Measurements from ENCODE around the gene EGFR.
"Not testable (repeated sequence)": the region's sequence is repeated elsewhere in the genome, so short reads cannot be mapped to it uniquely, and the experiment has no call there.

The EGFR gene

DNA sequence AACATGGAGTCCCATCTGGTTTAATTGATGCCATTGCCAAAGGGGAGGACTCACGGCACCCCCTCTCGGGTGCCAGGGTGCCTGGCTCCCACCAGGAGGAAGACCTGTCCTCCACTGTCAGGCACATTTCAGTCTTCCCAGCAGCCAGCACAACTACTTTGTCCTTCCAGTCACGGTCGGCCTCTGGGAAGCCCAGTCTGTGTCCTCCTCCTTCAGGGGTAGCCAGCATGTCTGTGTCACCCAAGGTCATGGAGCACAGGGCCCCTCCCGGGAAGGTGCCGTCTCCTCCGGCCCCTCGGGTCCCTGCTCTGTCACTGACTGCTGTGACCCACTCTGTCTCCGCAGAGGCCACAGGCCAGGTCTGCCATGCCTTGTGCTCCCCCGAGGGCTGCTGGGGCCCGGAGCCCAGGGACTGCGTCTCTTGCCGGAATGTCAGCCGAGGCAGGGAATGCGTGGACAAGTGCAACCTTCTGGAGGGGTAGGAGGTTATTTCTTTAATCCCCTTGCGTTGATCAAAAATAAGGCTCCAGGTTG is 142.4 kb downstream of the EGFR start:
- H3K27me3 Mint-ChIP-seq, result peaks cover 11% of the 10 kb centered on the region
- H3K9me3 Mint-ChIP-seq, result no peaks in the 10 kb centered on the region
- H3K36me3 Mint-ChIP-seq, result no peaks in the 10 kb centered on the region
- H3K4me3 Mint-ChIP-seq, result no peak overlapping the region
- no peaks in the 10 kb centered on the region for H3K4me1 Mint-ChIP-seq
- no peak overlapping the region for H3K27ac Mint-ChIP-seq
- DNase-seq, result no peak
- CTCF ChIA-PET, result no interaction called here

DNA sequence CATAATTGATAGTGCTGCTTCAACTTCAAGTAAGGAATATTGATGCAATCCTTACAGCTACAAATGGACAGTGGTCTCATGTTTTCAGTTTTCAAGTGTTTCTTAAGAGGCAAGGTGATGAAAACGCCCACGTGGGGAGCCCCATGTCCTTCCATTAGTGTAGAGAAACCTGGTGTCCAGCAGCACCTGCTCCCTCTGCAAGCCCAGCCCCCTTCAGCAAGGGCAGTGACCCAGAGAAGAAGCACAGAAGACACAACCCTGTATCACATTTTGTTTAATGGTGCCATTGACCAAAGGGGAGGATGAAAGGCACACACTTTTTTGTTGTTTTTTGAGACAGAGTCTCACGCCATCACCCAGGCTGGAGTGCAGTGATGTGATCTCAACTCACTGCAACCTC is 143.7 kb downstream of the EGFR start:
- DNase-seq, result no peak
- Mint-ChIP-seq H3K27ac (no peak overlapping the region), H3K36me3 (no peaks in the 10 kb centered on the region), H3K27me3 (peaks cover 11% of the 10 kb centered on the region), H3K4me3 (no peak overlapping the region), H3K4me1 (no peaks in the 10 kb centered on the region), H3K9me3 (peaks cover 2% of the 10 kb centered on the region)
- CTCF ChIA-PET, result no interaction called here

DNA sequence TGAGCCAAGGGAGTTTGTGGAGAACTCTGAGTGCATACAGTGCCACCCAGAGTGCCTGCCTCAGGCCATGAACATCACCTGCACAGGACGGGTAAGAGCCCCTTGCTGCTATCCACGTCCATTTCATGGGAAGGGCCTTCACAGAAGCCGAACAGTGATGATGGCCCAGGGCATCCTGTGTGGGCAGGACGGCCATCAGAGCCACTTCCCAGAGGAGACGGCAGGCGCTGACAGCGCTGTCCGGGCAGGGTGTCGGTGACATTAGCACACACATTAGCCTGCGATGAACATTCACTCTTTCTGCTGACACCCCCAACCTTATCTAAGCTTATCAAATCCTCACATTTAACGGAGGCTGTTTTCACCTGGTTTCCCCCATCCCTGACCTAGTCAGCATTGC is 144.9 kb downstream of the EGFR start:
- Mint-ChIP-seq H3K4me1 (no peaks in the 10 kb centered on the region), H3K4me3 (no peak overlapping the region), H3K9me3 (peaks cover 2% of the 10 kb centered on the region), H3K27me3 (peaks cover 9% of the 10 kb centered on the region), H3K27ac (no peak overlapping the region), H3K36me3 (no peaks in the 10 kb centered on the region)
- DNase-seq, result no peak
- CTCF ChIA-PET, result no interaction called here

DNA sequence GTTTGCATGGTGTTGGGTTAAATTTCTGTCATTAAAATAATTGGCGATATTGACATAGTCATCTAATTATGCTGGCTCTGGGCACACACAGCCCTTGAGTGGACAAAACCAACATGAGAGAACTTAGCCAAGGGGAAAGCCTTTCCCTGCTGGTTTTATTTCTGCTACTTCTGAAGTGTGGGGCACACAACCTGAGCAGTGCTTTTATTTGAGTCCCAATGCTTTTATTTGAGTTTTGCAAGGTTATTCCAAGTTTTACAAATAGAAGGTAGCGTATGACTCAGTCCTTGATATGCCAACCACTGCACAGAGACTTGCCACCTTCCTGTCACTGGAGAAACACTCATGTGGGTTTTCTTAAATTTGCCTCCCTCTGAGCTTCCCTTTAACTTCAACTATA is 145.7 kb downstream of the EGFR start:
- no peaks in the 10 kb centered on the region for H3K4me1 Mint-ChIP-seq
- peaks cover under 1% of the 10 kb centered on the region for H3K27me3 Mint-ChIP-seq
- H3K4me3 Mint-ChIP-seq, result no peak overlapping the region
- H3K27ac Mint-ChIP-seq, result no peak overlapping the region
- H3K36me3 Mint-ChIP-seq, result no peaks in the 10 kb centered on the region
- no peak for DNase-seq
- H3K9me3 Mint-ChIP-seq, result peaks cover 2% of the 10 kb centered on the region
- CTCF ChIA-PET, result no interaction called here

DNA sequence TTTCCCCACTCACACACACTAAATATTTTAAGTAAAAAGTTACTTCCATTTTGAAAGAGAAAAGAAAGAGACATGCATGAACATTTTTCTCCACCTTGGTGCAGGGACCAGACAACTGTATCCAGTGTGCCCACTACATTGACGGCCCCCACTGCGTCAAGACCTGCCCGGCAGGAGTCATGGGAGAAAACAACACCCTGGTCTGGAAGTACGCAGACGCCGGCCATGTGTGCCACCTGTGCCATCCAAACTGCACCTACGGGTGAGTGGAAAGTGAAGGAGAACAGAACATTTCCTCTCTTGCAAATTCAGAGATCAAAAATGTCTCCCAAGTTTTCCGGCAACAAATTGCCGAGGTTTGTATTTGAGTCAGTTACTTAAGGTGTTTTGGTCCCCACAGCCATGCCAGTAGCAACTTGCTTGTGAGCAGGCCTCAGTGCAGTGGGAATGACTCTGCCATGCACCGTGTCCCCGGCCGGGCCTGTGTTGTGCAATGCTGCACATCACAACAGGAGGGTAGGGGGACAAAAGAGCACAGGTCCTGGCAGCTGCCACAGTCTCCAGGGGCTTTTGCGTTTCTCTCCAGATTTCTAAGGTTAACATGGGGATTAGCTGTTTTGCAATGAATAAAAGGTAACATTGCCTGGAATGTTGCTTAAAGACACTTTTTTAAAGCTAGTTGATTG is 146.5 kb downstream of the EGFR start:
- Mint-ChIP-seq H3K27me3 (peaks cover 1% of the 10 kb centered on the region), H3K4me3 (no peak overlapping the region), H3K27ac (no peak overlapping the region), H3K9me3 (peaks cover 2% of the 10 kb centered on the region), H3K36me3 (no peaks in the 10 kb centered on the region), H3K4me1 (no peaks in the 10 kb centered on the region)
- CTCF ChIA-PET, result no interaction called here
- no peak for DNase-seq

DNA sequence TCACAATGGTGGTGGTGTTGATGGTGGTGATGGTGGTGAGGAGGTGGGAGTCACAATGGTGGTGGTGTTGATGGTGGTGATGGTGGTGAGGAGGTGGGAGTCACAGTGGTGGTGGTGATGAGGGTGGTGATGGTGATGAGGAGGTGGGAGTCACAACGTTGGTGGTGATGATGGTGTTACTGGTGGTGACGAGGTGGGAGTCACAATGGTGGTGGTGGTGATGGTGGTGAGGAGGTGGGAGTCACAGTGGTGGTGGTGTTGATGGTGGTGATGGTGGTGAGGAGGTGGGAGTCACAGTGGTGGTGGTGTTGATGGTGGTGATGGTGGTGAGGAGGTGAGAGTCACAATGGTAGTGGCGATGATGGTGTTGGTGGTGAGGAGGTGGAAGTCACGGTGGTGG is 148.5 kb downstream of the EGFR start:
- CTCF ChIA-PET, DNase-seq, H3K27ac Mint-ChIP-seq, H3K27me3 Mint-ChIP-seq, H3K4me3 Mint-ChIP-seq, H3K4me1 Mint-ChIP-seq, H3K9me3 Mint-ChIP-seq, H3K36me3 Mint-ChIP-seq: not testable (repeated sequence)

DNA sequence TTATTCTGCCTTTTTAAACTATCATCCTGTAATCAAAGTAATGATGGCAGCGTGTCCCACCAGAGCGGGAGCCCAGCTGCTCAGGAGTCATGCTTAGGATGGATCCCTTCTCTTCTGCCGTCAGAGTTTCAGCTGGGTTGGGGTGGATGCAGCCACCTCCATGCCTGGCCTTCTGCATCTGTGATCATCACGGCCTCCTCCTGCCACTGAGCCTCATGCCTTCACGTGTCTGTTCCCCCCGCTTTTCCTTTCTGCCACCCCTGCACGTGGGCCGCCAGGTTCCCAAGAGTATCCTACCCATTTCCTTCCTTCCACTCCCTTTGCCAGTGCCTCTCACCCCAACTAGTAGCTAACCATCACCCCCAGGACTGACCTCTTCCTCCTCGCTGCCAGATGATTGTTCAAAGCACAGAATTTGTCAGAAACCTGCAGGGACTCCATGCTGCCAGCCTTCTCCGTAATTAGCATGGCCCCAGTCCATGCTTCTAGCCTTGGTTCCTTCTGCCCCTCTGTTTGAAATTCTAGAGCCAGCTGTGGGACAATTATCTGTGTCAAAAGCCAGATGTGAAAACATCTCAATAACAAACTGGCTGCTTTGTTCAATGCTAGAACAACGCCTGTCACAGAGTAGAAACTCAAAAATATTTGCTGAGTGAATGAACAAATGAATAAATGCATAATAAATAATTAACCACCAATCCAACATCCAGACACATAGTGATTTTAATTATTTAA is 151.7 kb downstream of the EGFR start:
- CTCF ChIA-PET, result no interaction called here
- H3K27me3 Mint-ChIP-seq, result peaks cover 7% of the 10 kb centered on the region
- no peak overlapping the region for H3K4me3 Mint-ChIP-seq
- H3K36me3 Mint-ChIP-seq, result no peaks in the 10 kb centered on the region
- DNase-seq, result no peak
- no peaks in the 10 kb centered on the region for H3K4me1 Mint-ChIP-seq
- H3K27ac Mint-ChIP-seq, result no peak overlapping the region
- peaks cover 2% of the 10 kb centered on the region for H3K9me3 Mint-ChIP-seq

DNA sequence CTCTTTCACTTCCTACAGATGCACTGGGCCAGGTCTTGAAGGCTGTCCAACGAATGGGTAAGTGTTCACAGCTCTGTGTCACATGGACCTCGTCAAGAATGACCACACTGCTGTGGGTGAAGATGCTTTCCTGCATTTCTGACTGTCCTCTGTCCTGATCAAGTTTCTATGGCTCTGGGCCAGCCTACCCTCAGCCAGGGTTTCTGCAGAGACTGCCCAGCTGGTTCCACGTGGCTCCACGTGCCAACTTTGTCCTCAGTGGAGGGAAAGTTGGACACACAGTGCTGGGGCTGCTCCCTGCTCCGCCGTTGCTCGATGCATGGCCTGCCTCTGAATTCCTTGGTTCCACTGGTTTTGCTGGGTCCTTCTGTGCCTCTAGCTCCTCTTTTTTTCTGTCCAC is 152.3 kb downstream of the EGFR start:
- CTCF ChIA-PET, result no interaction called here
- Mint-ChIP-seq H3K4me1 (no peaks in the 10 kb centered on the region), H3K27ac (no peak overlapping the region), H3K9me3 (peaks cover 2% of the 10 kb centered on the region), H3K4me3 (no peak overlapping the region), H3K36me3 (no peaks in the 10 kb centered on the region), H3K27me3 (peaks cover 7% of the 10 kb centered on the region)
- DNase-seq, result no peak

DNA sequence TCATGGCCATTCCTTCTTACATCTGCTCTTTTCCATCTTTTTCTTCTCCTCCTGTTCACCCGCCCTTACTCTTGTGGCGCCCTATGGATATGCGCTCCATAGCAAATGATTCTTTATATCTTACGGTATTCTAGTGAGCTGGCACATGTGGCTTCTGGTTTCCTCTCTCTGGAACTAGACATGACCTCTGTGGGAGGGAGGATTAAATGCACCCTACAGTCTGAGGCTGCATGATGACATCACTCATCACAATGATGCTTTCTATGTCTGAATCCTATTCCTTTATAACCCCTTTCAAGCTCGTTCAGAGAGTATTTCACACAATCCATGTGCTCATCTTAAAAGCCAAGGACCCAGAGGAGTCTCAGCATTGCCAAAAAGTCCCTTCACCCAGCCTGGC is 153.3 kb downstream of the EGFR start:
- H3K4me1 Mint-ChIP-seq, result no peaks in the 10 kb centered on the region
- H3K9me3 Mint-ChIP-seq, result no peaks in the 10 kb centered on the region
- H3K4me3 Mint-ChIP-seq, result no peak overlapping the region
- H3K27me3 Mint-ChIP-seq, result peaks cover 7% of the 10 kb centered on the region
- DNase-seq, result no peak
- no peak overlapping the region for H3K27ac Mint-ChIP-seq
- CTCF ChIA-PET, result no interaction called here
- no peaks in the 10 kb centered on the region for H3K36me3 Mint-ChIP-seq

DNA sequence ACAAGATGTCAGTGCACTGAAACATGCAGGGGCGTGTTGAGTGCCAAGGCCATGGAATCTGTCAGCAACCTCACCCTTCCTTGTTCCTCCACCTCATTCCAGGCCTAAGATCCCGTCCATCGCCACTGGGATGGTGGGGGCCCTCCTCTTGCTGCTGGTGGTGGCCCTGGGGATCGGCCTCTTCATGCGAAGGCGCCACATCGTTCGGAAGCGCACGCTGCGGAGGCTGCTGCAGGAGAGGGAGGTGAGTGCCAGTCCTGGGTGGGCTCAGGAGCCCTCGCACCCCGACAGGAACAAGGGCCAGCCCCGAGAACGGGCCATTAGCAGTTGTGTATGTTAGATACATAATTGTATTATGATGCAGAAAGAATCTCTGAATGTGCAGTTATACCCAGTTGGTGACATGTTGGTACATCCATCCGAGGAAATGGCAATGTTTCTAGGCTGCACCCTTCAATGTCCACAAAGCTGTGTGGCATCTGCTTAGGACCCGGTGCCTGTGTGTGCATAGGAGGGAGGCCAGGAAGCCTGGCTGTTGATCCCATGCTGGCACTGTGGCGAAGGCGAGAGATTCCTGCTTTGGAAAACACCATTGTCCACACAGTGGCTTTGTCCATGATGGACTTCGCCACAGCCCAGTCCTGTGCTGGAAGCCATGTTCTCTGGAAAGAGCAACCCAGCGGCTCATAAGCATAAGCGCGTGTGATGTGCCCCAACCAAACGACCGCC is 154.2 kb downstream of the EGFR start:
- CTCF ChIA-PET, result no interaction called here
- no peak for DNase-seq
- no peaks in the 10 kb centered on the region for H3K4me1 Mint-ChIP-seq
- H3K27me3 Mint-ChIP-seq, result peaks cover 7% of the 10 kb centered on the region
- no peaks in the 10 kb centered on the region for H3K36me3 Mint-ChIP-seq
- no peak overlapping the region for H3K27ac Mint-ChIP-seq
- H3K4me3 Mint-ChIP-seq, result no peak overlapping the region
- H3K9me3 Mint-ChIP-seq, result no peaks in the 10 kb centered on the region

DNA sequence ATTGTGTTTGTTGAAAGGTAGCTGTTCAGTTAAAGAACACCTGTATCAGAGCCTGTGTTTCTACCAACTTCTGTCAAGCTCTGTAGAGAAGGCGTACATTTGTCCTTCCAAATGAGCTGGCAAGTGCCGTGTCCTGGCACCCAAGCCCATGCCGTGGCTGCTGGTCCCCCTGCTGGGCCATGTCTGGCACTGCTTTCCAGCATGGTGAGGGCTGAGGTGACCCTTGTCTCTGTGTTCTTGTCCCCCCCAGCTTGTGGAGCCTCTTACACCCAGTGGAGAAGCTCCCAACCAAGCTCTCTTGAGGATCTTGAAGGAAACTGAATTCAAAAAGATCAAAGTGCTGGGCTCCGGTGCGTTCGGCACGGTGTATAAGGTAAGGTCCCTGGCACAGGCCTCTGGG is 154.9 kb downstream of the EGFR start:
- CTCF ChIA-PET, result no interaction called here
- Mint-ChIP-seq H3K27ac (no peak overlapping the region), H3K4me1 (no peaks in the 10 kb centered on the region), H3K4me3 (no peak overlapping the region), H3K27me3 (peaks cover 7% of the 10 kb centered on the region), H3K9me3 (no peaks in the 10 kb centered on the region), H3K36me3 (no peaks in the 10 kb centered on the region)
- DNase-seq, result no peak

DNA sequence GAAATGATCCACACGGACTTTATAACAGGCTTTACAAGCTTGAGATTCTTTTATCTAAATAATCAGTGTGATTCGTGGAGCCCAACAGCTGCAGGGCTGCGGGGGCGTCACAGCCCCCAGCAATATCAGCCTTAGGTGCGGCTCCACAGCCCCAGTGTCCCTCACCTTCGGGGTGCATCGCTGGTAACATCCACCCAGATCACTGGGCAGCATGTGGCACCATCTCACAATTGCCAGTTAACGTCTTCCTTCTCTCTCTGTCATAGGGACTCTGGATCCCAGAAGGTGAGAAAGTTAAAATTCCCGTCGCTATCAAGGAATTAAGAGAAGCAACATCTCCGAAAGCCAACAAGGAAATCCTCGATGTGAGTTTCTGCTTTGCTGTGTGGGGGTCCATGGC is 155.6 kb downstream of the EGFR start:
- peaks cover 13% of the 10 kb centered on the region for H3K27me3 Mint-ChIP-seq
- H3K36me3 Mint-ChIP-seq, result no peaks in the 10 kb centered on the region
- H3K9me3 Mint-ChIP-seq, result no peaks in the 10 kb centered on the region
- DNase-seq, result no peak
- CTCF ChIA-PET, result no interaction called here
- no peak overlapping the region for H3K27ac Mint-ChIP-seq
- H3K4me1 Mint-ChIP-seq, result no peaks in the 10 kb centered on the region
- no peak overlapping the region for H3K4me3 Mint-ChIP-seq

DNA sequence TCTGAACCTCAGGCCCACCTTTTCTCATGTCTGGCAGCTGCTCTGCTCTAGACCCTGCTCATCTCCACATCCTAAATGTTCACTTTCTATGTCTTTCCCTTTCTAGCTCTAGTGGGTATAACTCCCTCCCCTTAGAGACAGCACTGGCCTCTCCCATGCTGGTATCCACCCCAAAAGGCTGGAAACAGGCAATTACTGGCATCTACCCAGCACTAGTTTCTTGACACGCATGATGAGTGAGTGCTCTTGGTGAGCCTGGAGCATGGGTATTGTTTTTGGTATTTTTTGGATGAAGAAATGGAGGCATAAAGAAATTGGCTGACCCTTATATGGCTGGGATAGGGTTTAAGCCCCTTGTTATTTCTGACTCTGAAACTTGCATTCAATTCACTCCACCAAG is 156.0 kb downstream of the EGFR start:
- no peaks in the 10 kb centered on the region for H3K36me3 Mint-ChIP-seq
- no peak for DNase-seq
- no peak overlapping the region for H3K4me3 Mint-ChIP-seq
- CTCF ChIA-PET, result no interaction called here
- no peaks in the 10 kb centered on the region for H3K4me1 Mint-ChIP-seq
- H3K9me3 Mint-ChIP-seq, result no peaks in the 10 kb centered on the region
- no peak overlapping the region for H3K27ac Mint-ChIP-seq
- peaks cover 13% of the 10 kb centered on the region for H3K27me3 Mint-ChIP-seq

DNA sequence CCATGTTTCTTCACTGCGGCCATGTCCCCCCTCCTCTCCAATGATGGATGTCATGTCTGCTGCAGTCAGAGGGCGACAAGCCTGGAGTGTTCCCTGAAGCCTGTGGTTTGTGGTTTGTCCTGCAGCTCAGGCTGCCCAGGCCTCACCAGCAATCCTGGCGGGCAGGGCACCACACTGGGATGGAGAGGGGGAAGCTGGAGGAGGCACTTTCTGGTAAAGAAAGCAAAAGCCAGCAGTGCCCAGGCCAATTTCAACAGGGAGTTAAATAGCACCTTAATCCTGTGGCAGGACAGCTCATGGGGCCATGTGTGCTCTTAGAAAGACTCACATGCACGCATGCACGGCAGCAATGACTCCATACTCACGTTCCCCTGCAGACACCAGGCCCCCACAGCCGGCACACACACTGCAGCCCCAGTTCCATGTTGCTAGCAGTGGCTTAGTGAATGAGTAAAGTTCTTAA is 158.3 kb downstream of the EGFR start:
- no peak overlapping the region for H3K4me3 Mint-ChIP-seq
- peaks cover 6% of the 10 kb centered on the region for H3K27me3 Mint-ChIP-seq
- H3K36me3 Mint-ChIP-seq, result no peaks in the 10 kb centered on the region
- no peak for DNase-seq
- no peaks in the 10 kb centered on the region for H3K4me1 Mint-ChIP-seq
- H3K27ac Mint-ChIP-seq, result no peak overlapping the region
- CTCF ChIA-PET, result no interaction called here
- no peaks in the 10 kb centered on the region for H3K9me3 Mint-ChIP-seq
